ENCODE data around the gene OR6B2.
"Not testable (repeated sequence)": the region's sequence is repeated elsewhere in the genome, so short reads cannot be mapped to it uniquely, and the experiment has no call there.

OR6B2 gene

DNA sequence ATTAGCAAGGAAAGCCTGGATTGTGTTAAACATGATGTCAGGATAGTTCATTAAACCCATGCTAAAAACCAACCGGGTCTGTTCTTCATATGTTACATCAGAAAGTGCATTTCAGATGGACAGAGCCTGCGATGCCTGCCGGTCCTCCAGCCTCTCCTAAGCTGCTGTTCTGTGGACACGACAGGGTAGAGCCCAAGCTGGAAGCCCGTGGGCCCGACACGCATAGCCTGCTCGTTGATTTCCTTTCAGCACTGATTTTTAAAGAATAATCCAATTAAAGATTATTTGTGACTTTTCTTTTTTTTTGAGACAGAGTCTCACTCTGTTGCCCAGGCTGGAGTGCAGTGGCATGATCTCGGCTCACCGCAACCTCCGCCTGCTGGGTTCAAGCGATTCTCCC is 22.3 kb upstream of the OR6B2 start:
- TF ChIP-seq, protein P1, sequence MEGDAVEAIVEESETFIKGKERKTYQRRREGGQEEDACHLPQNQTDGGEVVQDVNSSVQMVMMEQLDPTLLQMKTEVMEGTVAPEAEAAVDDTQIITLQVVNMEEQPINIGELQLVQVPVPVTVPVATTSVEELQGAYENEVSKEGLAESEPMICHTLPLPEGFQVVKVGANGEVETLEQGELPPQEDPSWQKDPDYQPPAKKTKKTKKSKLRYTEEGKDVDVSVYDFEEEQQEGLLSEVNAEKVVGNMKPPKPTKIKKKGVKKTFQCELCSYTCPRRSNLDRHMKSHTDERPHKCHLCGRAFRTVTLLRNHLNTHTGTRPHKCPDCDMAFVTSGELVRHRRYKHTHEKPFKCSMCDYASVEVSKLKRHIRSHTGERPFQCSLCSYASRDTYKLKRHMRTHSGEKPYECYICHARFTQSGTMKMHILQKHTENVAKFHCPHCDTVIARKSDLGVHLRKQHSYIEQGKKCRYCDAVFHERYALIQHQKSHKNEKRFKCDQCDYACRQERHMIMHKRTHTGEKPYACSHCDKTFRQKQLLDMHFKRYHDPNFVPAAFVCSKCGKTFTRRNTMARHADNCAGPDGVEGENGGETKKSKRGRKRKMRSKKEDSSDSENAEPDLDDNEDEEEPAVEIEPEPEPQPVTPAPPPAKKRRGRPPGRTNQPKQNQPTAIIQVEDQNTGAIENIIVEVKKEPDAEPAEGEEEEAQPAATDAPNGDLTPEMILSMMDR (IDR thresholded peaks at IDR 0.05; ENCODE audit: low read depth, low read length, missing control alignments): no peak
- DNase-seq (ENCODE audit: low read depth): no peak
- no peak overlapping the region for H3K4me3 ChIP-seq (ENCODE audit: low read depth, low read length)

GRCh38 chr2:240051697-240052096 is 21.5 kb upstream of the OR6B2 start:
- no peak for DNase-seq (ENCODE audit: low read depth)
- TF ChIP-seq, protein P1 (IDR thresholded peaks at IDR 0.05; ENCODE audit: low read depth, low read length, missing control alignments): no peak
- no peak overlapping the region for H3K4me3 ChIP-seq (ENCODE audit: low read depth, low read length)

GRCh38 chr2:240050278-240050677 is 20.0 kb upstream of the OR6B2 start:
- H3K4me3 ChIP-seq (ENCODE audit: low read depth, low read length): no peak overlapping the region
- TF ChIP-seq, protein P1 (IDR thresholded peaks at IDR 0.05; ENCODE audit: low read depth, low read length, missing control alignments): no peak
- DNase-seq (ENCODE audit: low read depth): no peak

GRCh38 chr2:240048237-240048636 is 18.0 kb upstream of the OR6B2 start:
- TF ChIP-seq, protein P1 (IDR thresholded peaks at IDR 0.05; ENCODE audit: low read depth, low read length, missing control alignments): no peak
- no peak overlapping the region for H3K4me3 ChIP-seq (ENCODE audit: low read depth, low read length)
- no peak for DNase-seq (ENCODE audit: low read depth)

- H3K4me3 ChIP-seq (ENCODE audit: low read depth, low read length): no peak overlapping the region
- TF ChIP-seq, protein P1 (IDR thresholded peaks at IDR 0.05; ENCODE audit: low read depth, low read length, missing control alignments): no peak
- DNase-seq (ENCODE audit: low read depth): no peak
Observed at GRCh38 chr2:240045098-240045497, 14.9 kb upstream of the OR6B2 start.

DNA sequence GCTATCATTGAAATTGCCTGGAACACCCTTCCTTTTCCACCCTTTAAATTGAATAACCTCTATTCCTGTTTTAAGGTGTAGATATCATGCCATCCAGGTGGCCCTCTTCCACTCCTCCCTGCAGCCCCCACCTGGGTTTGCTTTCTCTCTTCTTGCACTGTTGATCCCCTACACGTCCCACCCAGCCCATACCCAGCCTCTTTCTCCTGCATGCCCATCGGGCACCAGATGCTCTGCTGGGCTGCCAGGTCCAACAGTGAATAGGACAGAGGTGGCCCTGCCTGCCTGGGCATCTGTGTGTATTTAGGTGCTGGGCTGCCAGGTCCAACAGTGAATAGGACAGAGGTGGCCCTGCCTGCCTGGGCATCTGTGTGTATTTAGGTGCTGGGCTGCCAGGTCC is 13.9 kb upstream of the OR6B2 start:
- H3K4me3 ChIP-seq (ENCODE audit: low read depth, low read length); DNase-seq (ENCODE audit: low read depth): not testable (repeated sequence)

DNA sequence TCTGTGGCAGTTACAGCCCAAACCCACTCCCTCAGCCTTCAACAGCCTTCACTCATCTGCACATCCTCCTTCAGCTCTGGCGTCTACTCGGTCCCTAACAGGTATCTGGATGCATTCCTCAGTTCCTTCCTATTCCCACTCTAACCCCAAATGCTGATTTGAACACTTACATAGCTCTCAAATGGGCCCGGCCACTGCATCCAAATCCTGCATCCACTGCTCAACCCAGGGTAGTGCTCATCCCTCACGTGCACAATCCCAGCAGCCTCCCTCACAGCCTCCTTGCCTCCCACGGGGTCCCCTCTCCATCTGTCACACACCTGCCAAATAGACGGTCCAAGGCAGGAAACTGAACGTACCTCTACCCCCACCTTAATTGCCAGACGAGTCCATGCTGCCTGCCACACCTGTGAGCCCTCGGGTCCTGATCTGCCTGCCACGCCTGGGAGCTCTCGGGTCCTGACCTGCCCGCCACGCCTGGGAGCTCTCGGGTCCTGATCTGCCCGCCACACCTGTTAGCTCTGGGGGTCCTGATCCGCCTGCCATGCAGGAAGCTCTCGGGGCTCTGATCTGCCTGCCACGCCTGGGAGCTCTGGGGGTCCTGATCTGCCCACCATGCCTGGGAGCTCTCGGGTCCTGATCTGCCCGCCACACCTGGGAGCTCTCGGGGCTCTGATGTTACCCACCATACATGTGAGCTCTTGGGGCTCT is 13.2 kb upstream of the OR6B2 start:
- no peak overlapping the region for H3K4me3 ChIP-seq (ENCODE audit: low read depth, low read length)
- TF ChIP-seq, protein P1 (IDR thresholded peaks at IDR 0.05; ENCODE audit: low read depth, low read length, missing control alignments): no peak
- no peak for DNase-seq (ENCODE audit: low read depth)

All from GM12864 (cell line).